GM18505 (cell line): ENCODE results near the gene LSM7.

Experiments
- ATAC-seq: cut with Tn5 transposase; IDR thresholded peaks from one replicate; pipeline ENCODE4 v1.9.1; 2021; ENCODE audit not compliant: unreplicated experiment
- POLR2A ChIP-seq: IDR thresholded peaks from 4 replicates; pipeline ENCODE4 v1.6.1; 2011; ENCODE audit warnings: borderline replicate concordance; ENCODE audit not compliant: insufficient read depth, insufficient read length; ENCODE audit errors: extremely low read depth

LSM7 gene

GRCh38 chr19:2274931-2275535, 53.4 kb downstream of the LSM7 start:
- no peak for TF ChIP-seq POLR2A
- ATAC-seq, result no peak

DNA sequence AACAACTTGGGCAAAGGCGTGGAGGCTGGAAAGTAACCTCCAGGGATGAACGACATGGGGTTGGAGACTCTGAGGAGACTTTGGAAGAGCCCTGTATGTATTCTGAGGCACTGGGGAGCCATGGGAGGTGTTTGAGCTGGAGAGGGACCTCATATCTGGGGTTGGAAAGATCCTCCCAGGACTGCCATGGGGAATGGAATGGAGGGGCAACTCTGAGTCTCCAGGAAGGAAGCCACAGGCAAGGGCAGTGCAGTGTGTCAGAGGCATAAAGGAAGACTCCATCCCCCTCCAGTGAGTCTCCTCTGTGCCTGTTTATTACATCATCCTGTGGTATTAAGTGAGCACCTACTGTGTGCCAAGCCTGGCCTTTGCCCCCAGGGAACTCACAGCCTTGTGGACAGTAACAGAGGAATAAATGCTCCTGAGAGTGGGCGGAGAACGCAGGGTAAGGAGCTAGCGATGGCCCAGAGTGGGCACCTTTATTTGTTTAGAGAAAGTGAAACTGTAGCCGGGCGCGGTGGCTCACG, 54.1 kb downstream of the LSM7 start:
- ATAC-seq, result no peak
- no peak for TF ChIP-seq POLR2A

DNA sequence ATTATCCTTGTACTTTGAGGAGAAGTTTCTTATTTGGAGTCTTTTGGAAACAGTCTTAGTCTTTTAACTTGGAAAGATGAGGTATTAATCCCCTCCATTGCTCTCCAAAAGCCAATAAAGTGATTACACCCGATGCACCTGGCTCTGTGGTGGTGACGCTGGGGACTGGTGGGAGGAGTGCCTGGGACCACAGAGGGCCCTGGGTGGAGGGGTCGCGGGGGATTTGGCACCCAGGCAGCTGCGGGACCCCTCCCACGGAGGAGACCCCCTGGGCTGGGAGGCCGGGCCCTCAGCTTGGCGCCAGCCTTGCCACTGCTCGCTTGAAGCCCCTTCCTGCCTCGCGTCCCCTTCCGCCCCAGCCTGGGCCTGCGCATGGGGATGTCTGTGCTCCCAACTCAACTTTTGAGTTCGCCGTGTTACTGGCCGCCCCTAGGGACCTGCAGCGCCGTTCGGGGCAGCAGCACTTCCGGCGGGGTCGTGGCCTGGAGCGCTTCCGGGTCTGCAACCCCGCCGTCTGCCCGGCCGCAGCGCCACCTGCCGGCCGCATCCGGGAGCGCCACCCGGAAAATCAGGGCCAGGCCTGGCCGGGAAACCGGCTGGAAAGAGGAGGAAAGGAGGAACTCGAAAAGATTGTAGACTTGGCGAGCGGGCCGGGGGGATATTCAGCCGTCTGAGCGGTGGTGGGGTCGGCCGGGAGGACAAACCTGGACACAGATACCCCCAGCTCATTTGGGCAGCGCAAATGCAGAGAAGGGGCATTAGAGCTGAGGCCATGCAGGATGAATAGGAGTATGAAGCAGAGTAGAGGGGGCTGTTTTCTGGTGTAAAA, 54.8 kb downstream of the LSM7 start:
- ATAC-seq, result no peak
- TF ChIP-seq POLR2A, result peak; percentile 34
